Femur (tissue), 1 donor: ENCODE results near the gene ZBTB32.
A peak's percentile ranks its signal among the peaks of the same experiment; 100 is the strongest.

ENCODE experiments used
- DNase-seq: peaks from one replicate; pipeline ENCODE4 v3.0.0-alpha.2; 2017

ZBTB32 gene

DNA sequence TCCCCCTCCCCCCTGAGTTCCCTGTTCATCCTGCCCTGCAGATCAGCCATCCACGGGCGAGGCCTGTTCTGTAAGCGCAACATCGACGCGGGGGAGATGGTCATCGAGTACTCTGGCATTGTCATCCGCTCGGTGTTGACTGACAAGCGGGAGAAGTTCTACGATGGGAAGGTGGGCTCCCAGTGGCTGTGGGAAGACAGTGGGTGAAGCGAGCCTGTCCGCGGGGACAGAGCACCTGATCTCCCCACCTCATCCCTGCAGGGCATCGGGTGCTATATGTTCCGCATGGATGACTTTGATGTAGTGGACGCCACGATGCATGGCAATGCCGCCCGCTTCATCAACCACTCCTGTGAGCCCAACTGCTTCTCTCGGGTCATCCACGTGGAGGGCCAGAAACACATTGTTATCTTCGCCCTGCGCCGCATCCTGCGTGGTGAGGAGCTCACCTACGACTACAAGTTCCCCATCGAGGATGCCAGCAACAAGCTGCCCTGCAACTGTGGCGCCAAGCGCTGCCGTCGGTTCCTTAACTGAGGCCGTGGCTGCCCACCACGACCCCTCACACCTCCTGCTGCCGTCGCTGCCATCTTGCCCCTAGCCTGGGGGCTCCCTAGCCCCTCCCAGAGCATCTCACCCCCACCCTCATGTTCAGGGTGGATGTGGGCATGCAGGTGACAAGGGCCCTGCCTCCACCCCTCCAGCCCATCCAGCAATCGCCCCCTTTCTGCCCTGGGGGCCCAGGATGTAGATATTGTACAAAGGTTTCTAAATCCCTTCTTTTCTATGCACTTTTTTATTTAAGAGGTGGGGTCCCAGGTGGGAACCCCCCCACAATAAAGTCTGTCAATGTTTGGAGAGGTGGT, 33.9 kb downstream of the ZBTB32 start:
- no peak for DNase-seq

DNA sequence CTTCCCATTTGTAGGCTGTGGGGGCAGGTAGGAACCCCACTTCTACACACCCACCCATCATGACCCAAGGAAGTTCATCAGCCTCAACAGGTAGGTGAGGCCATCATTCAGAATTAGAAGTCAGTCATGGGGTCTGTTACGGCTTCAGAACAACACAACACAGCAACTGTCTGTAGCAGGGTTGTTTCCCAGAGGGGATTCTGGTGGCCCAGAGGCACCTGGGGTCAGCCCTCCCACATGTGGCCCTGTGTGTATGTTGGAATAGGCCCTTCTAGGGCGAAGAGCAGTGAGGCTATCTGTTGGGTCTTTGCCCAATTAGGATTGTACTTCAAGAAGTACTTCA, 34.5 kb downstream of the ZBTB32 start:
- DNase-seq, result no peak

DNA sequence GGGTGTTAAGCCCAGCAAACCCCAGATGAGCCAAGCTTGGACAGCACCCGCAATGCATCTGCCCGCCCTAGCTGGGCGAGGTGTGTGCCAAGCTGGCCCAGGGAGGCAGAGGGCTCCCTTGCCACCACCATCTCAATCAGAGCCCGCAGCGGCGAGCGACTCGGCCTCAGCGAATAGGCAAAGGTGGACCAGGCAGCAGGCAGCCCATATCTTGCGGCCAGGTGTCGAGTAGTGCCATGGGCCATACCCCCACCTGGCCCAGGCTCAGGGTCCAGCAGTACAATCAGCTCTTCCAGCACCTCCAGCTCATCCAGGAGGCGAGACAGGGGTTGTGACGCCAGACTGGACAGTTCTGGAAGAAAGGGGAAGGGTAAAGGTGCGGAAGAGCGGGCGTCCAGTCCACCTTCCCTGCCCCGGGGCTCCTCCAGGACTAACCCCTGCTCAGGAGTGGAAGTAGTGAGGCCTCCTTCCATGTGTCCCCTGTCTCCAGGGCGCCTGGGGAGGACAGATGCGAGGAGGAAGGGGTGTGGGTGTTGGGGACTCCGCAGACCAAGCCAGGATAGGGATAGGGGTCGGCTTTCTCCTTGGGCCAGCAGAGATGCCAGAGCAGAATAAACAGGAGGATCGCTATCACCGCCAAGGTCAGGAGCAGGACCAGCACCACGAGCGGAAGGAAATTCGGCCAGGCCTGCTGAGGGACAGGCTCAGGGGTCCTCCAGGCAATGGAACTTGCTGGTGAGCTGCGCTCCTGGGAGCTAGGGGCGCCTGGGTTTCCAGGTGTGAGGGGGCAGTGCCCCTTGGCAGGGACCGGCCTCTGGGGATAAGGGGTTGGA, 35.1 kb downstream of the ZBTB32 start:
- DNase-seq, result no peak

DNA sequence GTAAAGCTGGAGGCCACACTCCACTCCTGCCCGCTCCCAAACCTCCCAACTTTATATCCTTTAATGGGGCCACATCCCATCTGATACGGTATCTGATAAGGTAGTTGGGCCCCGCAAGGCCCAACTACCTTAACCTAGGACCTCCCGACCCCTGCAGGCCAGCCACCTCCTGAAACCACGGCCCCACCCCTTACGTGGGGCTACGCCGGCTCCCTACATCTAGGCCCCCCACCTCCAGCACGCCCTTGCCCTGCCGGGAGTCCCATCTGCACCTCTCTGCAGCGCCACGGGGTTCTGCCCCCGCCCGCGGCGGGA, 35.7 kb downstream of the ZBTB32 start:
- no peak for DNase-seq

DNA sequence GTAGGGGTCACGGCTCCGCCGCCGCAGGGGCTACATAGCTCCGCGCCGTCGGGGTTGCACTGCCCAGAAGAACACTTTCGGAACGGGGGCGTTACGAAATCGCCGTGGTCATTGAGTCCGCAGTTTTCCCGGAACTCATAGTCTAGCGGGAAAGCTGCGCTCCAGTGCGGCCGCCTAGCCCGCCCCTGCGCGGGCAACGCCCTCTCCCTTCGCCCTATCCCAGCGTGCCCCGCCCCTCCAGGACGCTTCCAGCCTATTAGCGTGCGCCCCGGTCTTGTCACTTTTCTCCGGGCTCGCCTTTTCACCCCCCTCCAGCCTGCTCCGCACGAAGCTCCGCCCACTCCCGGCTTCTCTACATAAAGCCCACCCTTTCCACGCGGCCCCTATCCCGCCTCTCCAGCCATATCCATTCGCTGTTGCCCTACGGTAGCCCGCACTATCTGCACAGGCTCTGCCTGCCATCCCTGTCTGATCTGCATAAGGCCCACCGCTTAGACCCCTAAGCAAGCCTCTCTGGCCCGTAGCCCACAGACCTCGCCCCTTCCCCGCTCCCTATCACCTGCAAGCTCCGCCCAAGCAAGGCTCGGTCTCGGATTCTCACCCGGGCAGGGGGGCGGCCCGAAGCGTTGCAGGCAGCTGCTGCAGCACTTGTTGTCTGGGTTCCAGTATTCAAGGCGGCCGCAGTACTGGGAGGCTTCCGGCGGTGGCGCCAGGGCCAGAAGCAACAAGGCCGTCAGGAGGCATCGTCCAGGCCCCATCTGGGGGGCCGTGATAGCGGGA, 36.3 kb downstream of the ZBTB32 start:
- DNase-seq, result peak; percentile 99

DNA sequence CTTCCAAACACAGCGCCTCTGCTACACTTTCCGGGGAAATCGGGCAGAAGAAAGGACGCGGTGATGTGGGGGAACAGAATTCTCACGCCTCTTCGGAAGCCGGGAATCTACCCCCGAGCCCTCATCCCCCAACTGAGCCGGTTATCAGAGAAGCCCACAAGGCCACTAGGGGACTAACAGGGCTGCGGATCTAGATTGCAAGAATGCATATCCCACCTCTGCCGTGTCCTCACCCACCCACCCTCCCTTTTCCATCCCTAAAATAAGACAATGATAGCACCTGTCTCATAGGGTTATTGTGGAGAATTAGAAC, 36.8 kb downstream of the ZBTB32 start:
- no peak for DNase-seq

DNA sequence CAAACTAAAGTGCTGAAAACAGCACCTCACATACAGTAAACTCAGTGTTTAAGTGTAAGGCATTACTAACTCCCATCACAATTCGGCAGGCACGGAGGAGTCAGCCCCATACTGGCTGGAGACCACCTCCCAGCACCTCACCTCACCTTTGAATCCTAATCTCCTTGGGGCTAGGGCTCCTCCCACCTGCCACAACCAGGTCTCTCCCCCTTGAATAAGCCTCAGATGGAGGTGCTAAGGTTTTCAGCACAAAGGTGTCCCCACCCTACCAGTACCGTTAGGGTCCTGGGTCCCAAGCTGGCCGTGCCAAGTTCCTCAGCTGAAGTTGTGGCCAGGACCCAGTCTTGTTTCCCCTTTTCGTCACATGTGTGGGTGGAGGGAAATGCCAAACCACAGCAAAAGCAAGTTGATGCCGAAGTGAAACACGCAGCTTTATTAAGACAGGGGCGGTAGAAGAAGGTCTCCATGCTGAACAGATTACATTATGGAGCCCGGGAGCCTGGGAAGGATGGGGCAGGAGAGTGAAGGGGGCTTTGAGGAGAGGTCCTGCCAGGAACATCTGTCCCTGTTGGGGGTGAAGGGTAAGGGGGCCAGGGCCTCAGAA, 37.9 kb downstream of the ZBTB32 start, which contains the start of gene IGFLR1:
TSS of gene IGFLR1 (minus strand) at position 332 of the 604 bp plus-strand sequence. CDS start 1,272 bp downstream, outside the sequence.
- DNase-seq, result no peak

DNA sequence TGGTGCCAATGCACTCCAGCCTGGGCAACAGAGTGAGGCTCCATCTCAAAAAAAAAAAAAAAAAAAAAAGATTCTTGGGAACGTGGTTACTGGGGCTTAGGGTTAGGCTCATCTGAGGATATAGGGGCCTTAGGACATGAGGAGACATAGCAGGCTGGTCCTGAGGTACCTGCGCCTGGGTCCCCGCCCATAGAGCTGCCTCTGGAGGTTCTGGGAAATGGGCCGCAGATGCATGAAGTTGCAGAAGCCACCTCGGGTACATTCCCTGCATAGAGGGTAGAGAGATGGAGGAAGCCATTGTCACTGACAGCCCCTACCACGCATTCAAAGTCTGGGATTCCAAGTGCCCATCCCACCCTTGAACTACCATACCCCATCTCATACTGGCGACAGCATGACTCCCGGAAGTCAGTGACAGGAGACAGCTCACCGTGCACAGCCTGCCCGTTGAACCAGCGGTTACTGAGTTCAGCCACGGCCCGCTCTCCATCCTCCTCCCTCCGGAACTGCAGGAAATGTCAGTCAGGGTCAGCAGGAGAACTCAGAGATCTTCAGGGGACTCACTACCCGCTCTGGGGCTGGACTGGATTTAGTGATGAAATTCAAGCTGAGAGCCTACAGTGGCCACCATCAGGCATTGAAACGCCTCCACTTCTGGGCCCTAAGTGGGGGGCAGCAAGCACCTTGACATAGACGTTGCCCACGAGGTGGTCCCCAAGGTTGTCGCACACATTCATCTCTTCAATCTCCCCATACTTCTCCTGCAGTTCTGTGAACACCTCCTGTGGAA, 39.5 kb downstream of the ZBTB32 start:
- no peak for DNase-seq

DNA sequence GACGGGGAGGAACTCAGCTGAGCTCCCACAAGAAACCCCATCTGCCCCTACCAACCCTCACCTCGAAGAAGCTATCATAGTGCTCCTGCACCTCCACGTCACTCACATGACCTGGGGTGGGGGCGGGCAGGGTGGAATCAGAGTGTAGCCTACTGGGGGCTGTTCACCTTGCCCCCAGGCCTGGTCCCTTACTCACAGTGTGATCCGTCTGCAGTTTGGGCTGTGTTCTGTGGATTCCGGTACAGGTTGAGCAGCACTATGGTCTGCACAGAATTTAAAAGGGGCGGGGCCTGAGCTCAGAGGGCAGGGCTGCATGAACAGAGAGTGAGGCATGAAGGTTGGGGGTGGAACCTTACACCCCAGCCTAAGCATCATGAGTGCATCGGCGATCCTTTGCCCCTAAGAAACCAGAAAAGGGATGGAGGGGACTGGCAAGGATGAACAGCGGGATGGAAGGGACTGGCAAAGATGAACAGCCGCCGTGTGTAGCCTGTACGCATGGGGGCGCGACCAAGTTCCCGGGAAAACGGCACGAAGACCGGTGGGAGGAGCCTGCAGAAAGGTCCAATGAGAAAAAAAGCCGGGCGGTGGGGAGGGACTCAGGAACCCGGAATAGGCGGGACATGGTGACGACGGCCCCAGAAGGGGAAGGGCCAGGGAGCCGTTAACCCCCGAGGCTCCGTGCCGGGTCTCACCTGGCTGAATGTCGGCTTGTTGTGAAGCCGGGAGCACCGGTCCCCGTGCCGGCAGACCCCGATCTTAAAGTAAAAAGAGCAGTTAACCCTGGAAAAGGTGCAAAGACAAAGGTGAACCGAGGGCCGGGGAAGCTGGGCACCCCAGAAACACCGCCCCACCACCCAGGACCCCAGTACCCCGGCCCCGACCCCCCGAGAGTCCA, 40.3 kb downstream of the ZBTB32 start:
- peak; percentile 98 for DNase-seq

DNA sequence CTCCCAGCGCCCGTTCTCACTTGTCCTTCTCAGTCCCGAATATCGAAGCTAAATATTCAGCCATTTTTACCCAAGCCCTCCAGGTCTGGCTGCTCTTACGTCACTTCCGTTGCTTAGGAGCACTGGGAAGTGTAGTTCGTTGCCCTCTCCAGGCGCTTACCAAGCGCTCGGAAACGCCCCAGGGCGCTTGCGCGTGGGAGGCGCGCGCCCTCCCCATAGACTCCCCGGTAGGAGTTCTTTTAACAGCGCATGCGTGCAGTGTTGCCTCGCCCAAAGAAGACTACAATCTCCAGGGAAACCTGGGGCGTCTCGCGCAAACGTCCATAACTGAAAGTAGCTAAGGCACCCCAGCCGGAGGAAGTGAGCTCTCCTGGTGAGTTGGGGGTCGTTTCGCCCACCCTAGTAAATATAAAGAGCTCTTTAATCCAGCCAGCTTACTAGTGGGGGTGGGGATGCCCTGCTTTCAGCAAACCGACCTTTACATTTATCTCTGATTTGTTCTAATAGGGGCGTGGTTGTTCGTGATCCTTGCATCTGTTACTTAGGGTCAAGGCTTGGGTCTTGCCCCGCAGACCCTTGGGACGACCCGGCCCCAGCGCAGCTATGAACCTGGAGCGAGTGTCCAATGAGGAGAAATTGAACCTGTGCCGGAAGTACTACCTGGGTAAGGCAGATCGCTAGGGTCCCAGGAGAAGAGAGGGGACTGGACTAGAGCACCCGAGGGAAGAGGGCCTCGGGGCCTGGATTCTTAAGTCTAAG, 41.1 kb downstream of the ZBTB32 start, which contains the start of the genes PSENEN and U2AF1L4:
TSS of gene PSENEN (plus strand) at position 324 of the 759 bp plus-strand sequence. CDS start at position 604, 280 bp downstream.
TSS of gene U2AF1L4 (minus strand) at position 91 of the 759 bp plus-strand sequence. CDS start at position 64, 27 bp downstream.
- peak; percentile 99 for DNase-seq

DNA sequence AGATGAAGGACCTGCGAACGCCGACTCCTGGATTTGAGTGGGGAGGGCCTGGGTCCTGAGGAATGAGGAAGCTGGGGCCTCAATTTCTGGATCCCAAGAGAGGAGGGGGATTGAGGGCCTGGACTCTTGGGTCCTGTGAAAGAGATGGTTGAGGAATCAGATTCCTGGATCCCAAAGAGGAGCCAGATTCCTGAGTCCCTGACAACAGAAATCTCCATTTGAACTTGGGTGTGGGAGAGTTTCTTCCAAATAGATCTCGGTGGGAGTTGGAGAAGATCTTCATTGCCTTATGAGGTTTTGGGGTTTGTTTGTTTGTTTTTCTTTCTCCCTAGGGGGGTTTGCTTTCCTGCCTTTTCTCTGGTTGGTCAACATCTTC, 41.7 kb downstream of the ZBTB32 start:
- no peak for DNase-seq

DNA sequence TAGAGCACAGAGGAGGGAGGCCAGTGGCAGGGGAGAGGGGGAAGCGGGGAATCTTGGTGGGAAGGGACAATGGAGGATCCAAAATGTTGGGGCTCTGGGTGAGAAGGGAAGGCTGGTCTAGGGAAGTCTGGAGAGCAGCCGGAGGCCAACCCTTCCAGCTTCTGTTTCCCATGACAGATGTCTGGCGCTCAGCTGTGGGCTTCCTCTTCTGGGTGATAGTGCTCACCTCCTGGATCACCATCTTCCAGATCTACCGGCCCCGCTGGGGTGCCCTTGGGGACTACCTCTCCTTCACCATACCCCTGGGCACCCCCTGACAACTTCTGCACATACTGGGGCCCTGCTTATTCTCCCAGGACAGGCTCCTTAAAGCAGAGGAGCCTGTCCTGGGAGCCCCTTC, 42.2 kb downstream of the ZBTB32 start:
- DNase-seq, result no peak

DNA sequence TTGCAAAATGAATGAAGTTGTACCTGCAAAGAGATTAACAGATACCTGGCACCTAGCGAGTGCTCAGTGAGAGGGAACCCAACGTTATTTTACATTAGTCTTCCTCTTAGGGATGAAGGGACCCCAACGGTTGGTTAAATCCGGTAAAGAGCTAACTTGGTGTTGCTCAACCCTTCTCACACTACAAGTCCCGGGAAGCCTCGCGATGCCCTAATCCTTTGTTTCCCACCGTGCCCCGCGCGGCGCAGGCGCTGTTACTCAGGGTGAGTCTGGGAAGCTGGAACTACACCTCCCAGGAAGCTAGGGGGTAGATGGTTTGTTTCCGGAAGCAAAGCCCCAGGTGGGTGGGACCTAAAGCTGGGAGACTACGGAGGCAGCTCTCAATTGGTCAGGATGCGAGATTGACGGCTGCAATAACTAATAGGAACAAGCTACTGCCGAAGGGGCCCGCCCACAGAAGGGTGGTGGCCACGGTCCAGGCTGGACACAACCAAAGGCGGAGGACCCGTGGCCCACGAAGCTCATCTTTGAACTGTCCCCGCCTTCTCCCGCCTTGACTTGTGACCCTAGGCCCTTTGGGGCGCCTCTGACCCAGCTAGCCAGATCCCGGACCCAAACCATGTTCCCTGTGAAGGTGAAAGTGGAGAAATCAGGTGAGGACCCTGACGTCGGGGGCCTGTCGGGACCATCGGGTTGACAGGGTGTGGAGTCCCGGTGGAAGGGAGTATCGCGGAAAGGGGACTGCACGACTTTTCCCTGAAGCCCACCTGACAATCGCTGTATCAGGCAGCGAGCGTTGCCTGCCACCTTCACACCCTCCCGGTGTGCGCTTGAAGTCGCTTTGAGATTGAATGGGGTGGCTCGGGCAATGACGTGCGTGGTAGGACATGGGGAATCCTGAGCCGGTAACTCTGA, 44.0 kb downstream of the ZBTB32 start, which contains the start of gene LIN37:
TSS of gene LIN37 (plus strand) at position 471 of the 915 bp plus-strand sequence. CDS start at position 620, 149 bp downstream.
- peak; percentile 100 for DNase-seq

DNA sequence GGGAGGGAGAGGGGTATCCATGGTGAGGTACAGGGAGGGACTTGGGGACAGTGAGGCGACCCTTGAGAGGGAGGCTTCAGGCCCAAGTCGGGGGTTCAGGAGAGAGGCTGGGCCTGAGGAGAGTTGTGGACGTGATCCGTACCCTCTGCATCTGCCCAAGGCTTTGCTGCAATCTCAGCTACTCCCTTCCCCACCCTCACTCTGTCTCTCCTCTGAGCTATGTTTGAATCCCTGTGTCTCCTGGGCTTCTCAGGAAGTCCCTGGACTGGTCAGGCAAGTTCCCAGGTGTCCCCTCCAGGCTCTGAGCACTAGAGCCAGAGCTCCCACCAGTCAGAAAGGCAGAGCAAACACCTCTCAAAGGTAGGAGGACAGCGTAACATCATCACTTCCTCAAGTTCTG, 45.8 kb downstream of the ZBTB32 start:
- no peak for DNase-seq

DNA sequence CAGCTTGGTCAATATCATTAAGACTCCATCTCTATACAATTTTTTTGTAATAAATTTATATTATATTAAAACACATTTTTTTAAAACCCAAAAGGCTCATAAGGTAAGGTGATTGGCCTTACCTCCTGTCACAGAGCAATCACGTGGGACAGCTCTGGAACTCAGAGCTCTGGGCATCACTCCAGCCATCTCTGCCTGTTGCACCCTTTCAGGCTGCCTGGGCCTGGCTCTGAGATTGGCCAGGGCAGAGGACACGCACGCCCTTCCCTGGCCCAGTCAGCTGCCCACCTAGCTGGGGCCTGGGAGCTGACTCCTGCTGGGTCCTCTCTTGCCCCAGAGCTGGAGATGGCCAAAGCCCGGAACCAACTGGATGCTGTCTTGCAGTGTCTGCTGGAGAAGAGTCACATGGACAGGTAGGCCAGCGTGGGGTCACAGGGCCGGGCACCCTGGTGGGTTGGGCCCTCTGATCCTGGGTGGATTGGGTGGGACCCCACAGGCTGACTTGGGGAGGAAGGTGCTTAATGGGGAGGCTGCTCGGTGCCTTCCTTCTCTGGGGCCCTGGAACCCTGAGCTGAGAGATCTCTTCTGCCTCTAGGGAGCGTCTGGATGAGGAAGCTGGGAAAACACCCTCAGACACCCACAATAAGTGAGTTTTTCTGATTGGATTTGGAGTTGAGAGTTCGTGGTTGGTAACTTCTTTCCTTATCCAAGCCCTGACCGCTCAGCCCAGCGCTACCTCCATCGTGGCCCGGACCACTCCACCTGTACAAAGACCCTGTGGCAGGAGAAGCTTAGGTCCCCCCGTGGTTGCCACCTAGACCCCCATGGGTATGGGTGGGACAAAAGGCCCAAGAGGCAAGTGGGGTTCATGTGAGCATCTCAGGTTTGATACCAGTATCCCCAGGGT, 47.7 kb downstream of the ZBTB32 start:
- DNase-seq, result no peak

DNA sequence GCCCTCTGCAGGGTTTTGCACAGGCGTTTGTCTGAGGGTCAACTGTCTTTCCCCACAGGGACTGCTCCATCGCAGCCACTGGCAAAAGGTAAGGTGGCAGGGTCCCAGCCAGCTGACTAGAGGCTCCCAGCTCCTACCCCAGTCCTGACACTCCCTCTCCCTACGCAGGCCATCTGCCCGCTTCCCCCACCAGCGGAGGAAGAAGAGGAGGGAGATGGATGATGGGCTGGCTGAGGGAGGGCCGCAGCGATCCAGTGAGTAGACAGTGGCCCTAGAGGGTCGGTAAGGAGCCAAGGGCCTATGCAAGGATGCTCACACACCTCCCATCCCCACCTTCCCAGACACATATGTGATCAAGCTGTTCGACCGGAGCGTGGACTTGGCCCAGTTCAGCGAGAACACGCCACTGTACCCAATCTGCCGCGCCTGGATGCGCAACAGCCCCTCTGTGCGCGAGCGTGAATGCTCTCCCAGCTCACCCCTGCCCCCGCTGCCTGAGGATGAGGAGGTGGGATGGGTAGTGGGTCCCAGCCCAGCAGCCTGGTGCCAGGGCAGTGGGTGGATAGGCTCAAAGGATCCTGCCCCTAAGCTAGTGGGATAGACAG, 48.5 kb downstream of the ZBTB32 start:
- DNase-seq, result no peak
